HL-60 (cell line): ENCODE measurements around the gene HTATIP2.

ENCODE experiments used
- DNase-seq, 2 experiments: peaks; one replicate each; pipeline ENCODE4 v3.0.0-alpha.2; 2010 to 2020; ENCODE audit warnings: low read depth in 1 of 2, low spot score in 1 of 2
- H3K27ac ChIP-seq: fragments of 250-450 bp; sonication (Bioruptor Pico); replicated peaks from 2 replicates; pipeline ENCODE4 v1.5.1; 2020; ENCODE audit warnings: mild to moderate bottlenecking, moderate library complexity
- H3K27me3 ChIP-seq: fragments of 250-450 bp; sonication (Bioruptor Pico); 2 replicates; pipeline ENCODE4 v1.5.1; 2021; ENCODE audit warnings: mild to moderate bottlenecking, moderate library complexity; ENCODE audit not compliant: insufficient read depth, poor library complexity, severe bottlenecking
- H3K4me3 ChIP-seq: replicated peaks from 2 replicates; pipeline ENCODE4 v1.5.1; 2011; ENCODE audit warnings: mild to moderate bottlenecking, control low read depth, low read length; ENCODE audit not compliant: insufficient read depth
- GABPA ChIP-seq: IDR thresholded peaks from 2 replicates; pipeline ENCODE4 v1.6.1; 2012; ENCODE audit warnings: low read depth
- POLR2AphosphoS5 ChIP-seq: IDR thresholded peaks from 2 replicates; pipeline ENCODE4 v1.6.1; 2012; ENCODE audit warnings: low read depth
- SPI1 ChIP-seq: IDR thresholded peaks from 2 replicates; pipeline ENCODE4 v1.6.1; 2012; ENCODE audit warnings: low read depth, mild to moderate bottlenecking, borderline replicate concordance
- TF ChIP-seq, protein P1 (sequence below): IDR thresholded peaks from 2 replicates; pipeline ENCODE4 v1.6.1; 2012; ENCODE audit warnings: low read depth; ENCODE audit not compliant: insufficient replicate concordance
- TF ChIP-seq, protein P2 (sequence below): IDR thresholded peaks from one replicate; pipeline ENCODE4 v1.5.1; 2011; ENCODE audit warnings: low read length, control low read depth, inconsistent platforms; ENCODE audit not compliant: insufficient read depth

The HTATIP2 gene

DNA sequence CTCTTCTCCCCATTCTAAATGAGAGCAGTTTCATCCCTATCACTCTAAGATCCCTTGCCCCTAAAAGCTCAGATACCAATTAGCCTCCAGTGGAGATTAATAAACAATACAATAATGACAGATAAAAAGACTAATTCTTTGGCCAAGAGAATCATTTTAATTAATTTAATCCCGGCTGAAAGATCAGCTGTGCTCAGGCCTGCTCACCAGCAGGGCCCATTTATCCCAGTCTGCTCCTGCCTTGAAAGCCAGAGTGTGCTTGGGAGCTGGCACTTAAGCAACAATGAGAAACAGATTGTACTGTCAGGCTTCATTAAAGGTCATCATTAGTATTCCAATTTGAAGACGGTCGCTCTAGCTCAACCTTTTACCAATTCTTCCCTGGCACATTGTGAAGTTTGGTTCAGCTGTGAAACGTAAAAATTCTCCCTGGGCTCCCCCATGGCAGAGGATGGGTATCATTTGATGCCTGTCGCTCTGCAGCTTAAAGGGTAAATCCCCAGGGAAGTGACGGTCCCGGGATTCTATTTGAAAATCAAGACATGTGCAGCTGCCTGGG is 36.1 kb upstream of the HTATIP2 start:
- DNase-seq = no peak
- no peaks in the 10 kb centered on the region for H3K27me3 ChIP-seq
- H3K27ac ChIP-seq = no peak overlapping the region
- no peak overlapping the region for H3K4me3 ChIP-seq
- TF ChIP-seq, protein P1, sequence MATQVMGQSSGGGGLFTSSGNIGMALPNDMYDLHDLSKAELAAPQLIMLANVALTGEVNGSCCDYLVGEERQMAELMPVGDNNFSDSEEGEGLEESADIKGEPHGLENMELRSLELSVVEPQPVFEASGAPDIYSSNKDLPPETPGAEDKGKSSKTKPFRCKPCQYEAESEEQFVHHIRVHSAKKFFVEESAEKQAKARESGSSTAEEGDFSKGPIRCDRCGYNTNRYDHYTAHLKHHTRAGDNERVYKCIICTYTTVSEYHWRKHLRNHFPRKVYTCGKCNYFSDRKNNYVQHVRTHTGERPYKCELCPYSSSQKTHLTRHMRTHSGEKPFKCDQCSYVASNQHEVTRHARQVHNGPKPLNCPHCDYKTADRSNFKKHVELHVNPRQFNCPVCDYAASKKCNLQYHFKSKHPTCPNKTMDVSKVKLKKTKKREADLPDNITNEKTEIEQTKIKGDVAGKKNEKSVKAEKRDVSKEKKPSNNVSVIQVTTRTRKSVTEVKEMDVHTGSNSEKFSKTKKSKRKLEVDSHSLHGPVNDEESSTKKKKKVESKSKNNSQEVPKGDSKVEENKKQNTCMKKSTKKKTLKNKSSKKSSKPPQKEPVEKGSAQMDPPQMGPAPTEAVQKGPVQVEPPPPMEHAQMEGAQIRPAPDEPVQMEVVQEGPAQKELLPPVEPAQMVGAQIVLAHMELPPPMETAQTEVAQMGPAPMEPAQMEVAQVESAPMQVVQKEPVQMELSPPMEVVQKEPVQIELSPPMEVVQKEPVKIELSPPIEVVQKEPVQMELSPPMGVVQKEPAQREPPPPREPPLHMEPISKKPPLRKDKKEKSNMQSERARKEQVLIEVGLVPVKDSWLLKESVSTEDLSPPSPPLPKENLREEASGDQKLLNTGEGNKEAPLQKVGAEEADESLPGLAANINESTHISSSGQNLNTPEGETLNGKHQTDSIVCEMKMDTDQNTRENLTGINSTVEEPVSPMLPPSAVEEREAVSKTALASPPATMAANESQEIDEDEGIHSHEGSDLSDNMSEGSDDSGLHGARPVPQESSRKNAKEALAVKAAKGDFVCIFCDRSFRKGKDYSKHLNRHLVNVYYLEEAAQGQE = no peak
- TF ChIP-seq, protein P2, sequence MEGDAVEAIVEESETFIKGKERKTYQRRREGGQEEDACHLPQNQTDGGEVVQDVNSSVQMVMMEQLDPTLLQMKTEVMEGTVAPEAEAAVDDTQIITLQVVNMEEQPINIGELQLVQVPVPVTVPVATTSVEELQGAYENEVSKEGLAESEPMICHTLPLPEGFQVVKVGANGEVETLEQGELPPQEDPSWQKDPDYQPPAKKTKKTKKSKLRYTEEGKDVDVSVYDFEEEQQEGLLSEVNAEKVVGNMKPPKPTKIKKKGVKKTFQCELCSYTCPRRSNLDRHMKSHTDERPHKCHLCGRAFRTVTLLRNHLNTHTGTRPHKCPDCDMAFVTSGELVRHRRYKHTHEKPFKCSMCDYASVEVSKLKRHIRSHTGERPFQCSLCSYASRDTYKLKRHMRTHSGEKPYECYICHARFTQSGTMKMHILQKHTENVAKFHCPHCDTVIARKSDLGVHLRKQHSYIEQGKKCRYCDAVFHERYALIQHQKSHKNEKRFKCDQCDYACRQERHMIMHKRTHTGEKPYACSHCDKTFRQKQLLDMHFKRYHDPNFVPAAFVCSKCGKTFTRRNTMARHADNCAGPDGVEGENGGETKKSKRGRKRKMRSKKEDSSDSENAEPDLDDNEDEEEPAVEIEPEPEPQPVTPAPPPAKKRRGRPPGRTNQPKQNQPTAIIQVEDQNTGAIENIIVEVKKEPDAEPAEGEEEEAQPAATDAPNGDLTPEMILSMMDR = no peak
- TF ChIP-seq SPI1 = no peak
- no peak for TF ChIP-seq POLR2AphosphoS5
- TF ChIP-seq GABPA = no peak

DNA sequence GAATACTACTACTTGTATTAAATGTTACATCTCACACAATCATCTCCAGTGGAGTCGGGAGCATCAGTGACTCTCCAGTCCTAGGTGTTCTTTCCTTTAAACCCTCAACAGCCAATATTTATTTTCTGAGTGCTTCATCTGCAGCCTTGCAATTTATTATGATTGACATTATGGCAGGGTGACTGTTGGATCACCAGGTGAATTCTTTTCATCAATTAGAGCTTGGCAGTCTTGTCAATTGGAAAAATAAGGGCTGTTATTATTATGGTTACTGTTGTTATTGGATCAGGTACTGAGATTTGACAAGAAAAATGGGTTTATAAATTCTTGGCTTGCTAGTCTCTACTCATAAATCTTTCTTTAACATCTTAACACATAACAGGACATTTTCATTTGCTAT is 27.5 kb upstream of the HTATIP2 start:
- TF ChIP-seq POLR2AphosphoS5 (no peak), SPI1 (no peak), GABPA (no peak)
- TF ChIP-seq, protein P1 = no peak
- TF ChIP-seq, protein P2 = no peak
- Histone ChIP-seq H3K27ac (no peak overlapping the region), H3K4me3 (no peak overlapping the region), H3K27me3 (peaks cover 8% of the 10 kb centered on the region)
- no peak for DNase-seq

DNA sequence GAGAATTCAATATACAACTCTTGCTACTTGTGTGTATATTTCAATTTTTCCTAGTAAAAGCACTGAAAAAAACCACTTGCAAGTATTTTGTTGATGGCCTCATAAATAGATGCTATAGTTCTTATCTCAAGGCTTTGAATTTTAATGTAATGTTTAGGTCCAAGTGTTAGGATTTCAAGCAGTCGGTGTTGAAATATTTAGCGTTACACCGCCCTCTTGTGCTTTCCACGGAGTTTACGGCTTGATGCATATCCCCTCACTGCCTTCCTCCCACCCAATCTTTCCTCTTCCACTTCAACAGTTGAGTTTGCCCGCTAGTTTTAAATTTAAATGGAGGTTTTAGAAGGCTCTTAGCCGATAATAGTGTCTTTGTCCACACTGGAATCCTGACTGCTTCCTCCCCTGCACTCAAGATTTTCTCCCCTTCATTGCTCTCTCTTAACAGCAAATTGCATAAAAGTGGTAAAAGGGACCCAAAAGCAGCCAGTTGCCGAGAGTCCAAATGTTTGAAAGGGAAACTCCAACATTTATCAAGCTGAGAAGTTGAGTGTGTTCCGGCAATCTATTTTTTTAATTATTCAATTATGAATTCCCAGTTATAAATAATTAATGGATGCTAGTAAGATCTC is 25.9 kb upstream of the HTATIP2 start:
- peak in 1 of 2 experiments; percentile 5 for DNase-seq
- TF ChIP-seq, protein P1 = no peak
- TF ChIP-seq, protein P2 = peak; percentile 19
- H3K27me3 ChIP-seq = peaks cover 8% of the 10 kb centered on the region
- no peak overlapping the region for H3K27ac ChIP-seq
- no peak overlapping the region for H3K4me3 ChIP-seq
